Measurements from ENCODE around the gene HDAC4.

The HDAC4 gene

DNA sequence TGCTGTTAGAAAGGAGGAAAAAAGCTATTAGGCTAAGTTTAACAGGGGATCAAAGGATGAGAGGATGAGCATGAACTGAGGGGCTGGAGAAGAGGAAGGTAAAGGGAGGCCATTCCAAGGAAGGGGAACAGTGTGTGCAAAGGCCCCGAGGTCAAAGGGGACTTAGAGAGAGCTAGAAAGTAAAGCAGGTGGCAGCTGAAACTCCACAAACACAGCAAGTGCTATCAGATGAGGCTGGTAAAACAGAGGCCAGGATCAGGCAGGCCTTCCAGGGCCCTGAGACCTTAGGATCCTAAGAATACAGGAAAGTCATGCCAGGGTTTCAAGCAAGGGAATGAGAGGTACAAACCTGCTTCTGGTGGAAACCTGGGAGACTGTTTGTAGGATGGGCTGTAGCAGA, 5.8 kb downstream of the HDAC4 start:
- H3K27me3 Mint-ChIP-seq, result no peaks in the 10 kb centered on the region
- no peaks in the 10 kb centered on the region for H3K36me3 Mint-ChIP-seq
- peaks cover 40% of the 10 kb centered on the region for H3K4me1 Mint-ChIP-seq (ENCODE audit: low read depth)
- H3K4me3 Mint-ChIP-seq, result no peak overlapping the region
- no peak overlapping the region for H3K27ac Mint-ChIP-seq
- H3K9me3 Mint-ChIP-seq (ENCODE audit: low read depth), result no peaks in the 10 kb centered on the region

- no peak overlapping the region for H3K4me3 Mint-ChIP-seq
- H3K27ac Mint-ChIP-seq, result no peak overlapping the region
- no peaks in the 10 kb centered on the region for H3K27me3 Mint-ChIP-seq
- peaks cover 36% of the 10 kb centered on the region for H3K4me1 Mint-ChIP-seq (ENCODE audit: low read depth)
- no peaks in the 10 kb centered on the region for H3K36me3 Mint-ChIP-seq
- H3K9me3 Mint-ChIP-seq (ENCODE audit: low read depth), result no peaks in the 10 kb centered on the region
These were observed 6.4 kb downstream of the HDAC4 start for GRCh38 chr2:239394346-239394945.

GRCh38 chr2:239393941-239394340, 6.9 kb downstream of the HDAC4 start:
- peaks cover 2% of the 10 kb centered on the region for H3K36me3 Mint-ChIP-seq
- H3K4me1 Mint-ChIP-seq (ENCODE audit: low read depth), result peaks cover 31% of the 10 kb centered on the region
- no peaks in the 10 kb centered on the region for H3K27me3 Mint-ChIP-seq
- no peak overlapping the region for H3K4me3 Mint-ChIP-seq
- no peaks in the 10 kb centered on the region for H3K9me3 Mint-ChIP-seq (ENCODE audit: low read depth)
- no peak overlapping the region for H3K27ac Mint-ChIP-seq

DNA sequence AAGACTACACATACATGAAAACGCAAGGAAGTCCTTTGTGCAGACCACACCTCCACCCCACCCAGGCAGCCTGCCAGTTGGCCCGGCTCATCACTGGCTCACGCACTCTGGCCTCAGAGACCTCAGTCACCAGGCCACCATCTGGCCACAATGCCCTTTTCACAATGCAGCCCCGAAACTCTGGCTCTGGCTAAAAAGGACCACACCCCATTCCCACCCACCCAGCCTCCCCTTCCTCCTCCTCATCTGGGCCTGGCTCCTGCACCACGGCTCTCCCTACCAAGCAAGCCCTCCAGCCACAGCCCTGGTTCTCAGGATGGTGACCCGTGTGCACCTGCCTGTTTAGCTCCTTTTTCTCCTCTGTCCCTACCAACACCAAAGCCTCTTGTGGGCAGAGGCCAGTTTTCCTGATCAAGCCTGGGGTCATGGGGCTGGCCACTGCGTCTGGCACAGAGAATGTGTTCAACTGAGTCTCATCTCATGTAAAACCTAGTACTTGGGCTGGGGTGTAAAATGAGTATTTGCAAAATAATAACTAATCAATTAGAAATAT, 7.4 kb downstream of the HDAC4 start:
- Mint-ChIP-seq H3K27me3 (no peaks in the 10 kb centered on the region), H3K4me3 (no peak overlapping the region), H3K36me3 (peaks cover 2% of the 10 kb centered on the region), H3K4me1 (ENCODE audit: low read depth) (peaks cover 27% of the 10 kb centered on the region), H3K27ac (no peak overlapping the region), H3K9me3 (ENCODE audit: low read depth) (no peaks in the 10 kb centered on the region)

GRCh38 chr2:239392688-239393387, 8.0 kb downstream of the HDAC4 start:
- no peak overlapping the region for H3K4me3 Mint-ChIP-seq
- no peak overlapping the region for H3K27ac Mint-ChIP-seq
- no peaks in the 10 kb centered on the region for H3K27me3 Mint-ChIP-seq
- H3K9me3 Mint-ChIP-seq (ENCODE audit: low read depth), result no peaks in the 10 kb centered on the region
- peaks cover 2% of the 10 kb centered on the region for H3K36me3 Mint-ChIP-seq
- peaks cover 22% of the 10 kb centered on the region for H3K4me1 Mint-ChIP-seq (ENCODE audit: low read depth)

DNA sequence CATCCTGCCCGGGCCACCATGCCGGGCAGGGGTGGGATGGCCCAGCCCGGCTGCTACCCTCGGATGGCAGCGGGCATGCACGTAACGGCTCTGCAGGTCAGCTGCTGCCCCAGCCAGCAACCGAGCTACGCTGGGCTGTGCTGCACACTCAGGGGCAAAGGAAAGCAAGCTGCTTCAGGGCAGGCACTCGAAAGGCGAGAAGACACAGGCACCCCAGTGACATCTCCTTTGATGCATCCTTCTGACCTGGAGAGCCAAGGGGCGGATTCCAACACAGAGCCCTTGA, 8.8 kb downstream of the HDAC4 start:
- H3K36me3 Mint-ChIP-seq, result peaks cover 2% of the 10 kb centered on the region
- peaks cover 15% of the 10 kb centered on the region for H3K4me1 Mint-ChIP-seq (ENCODE audit: low read depth)
- H3K9me3 Mint-ChIP-seq (ENCODE audit: low read depth), result no peaks in the 10 kb centered on the region
- no peaks in the 10 kb centered on the region for H3K27me3 Mint-ChIP-seq
- H3K27ac Mint-ChIP-seq, result no peak overlapping the region
- no peak overlapping the region for H3K4me3 Mint-ChIP-seq

- Mint-ChIP-seq H3K4me3 (no peak overlapping the region), H3K4me1 (ENCODE audit: low read depth) (peaks cover 11% of the 10 kb centered on the region)
These were observed 9.3 kb downstream of the HDAC4 start for GRCh38 chr2:239391286-239392071.

GRCh38 chr2:239390546-239391285, 10.1 kb downstream of the HDAC4 start:
- Mint-ChIP-seq H3K4me3 (no peak overlapping the region), H3K27ac (no peak overlapping the region), H3K9me3 (ENCODE audit: low read depth) (no peaks in the 10 kb centered on the region), H3K4me1 (ENCODE audit: low read depth) (peaks cover 11% of the 10 kb centered on the region), H3K27me3 (no peaks in the 10 kb centered on the region), H3K36me3 (peaks cover 4% of the 10 kb centered on the region)

More at GRCh38 chr2:239391286-239392071, 9.3 kb downstream of the HDAC4 start:
- no peaks in the 10 kb centered on the region for H3K27me3 Mint-ChIP-seq
- H3K27ac Mint-ChIP-seq, result no peak overlapping the region
- H3K9me3 Mint-ChIP-seq (ENCODE audit: low read depth), result no peaks in the 10 kb centered on the region
- H3K36me3 Mint-ChIP-seq, result peaks cover 2% of the 10 kb centered on the region

GRCh38 chr2:239389414-239390329, 11.1 kb downstream of the HDAC4 start:
- no peak overlapping the region for H3K27ac Mint-ChIP-seq
- H3K36me3 Mint-ChIP-seq, result peaks cover 4% of the 10 kb centered on the region
- no peak overlapping the region for H3K4me3 Mint-ChIP-seq
- H3K4me1 Mint-ChIP-seq (ENCODE audit: low read depth), result peaks cover 8% of the 10 kb centered on the region
- no peaks in the 10 kb centered on the region for H3K9me3 Mint-ChIP-seq (ENCODE audit: low read depth)
- H3K27me3 Mint-ChIP-seq, result no peaks in the 10 kb centered on the region

DNA sequence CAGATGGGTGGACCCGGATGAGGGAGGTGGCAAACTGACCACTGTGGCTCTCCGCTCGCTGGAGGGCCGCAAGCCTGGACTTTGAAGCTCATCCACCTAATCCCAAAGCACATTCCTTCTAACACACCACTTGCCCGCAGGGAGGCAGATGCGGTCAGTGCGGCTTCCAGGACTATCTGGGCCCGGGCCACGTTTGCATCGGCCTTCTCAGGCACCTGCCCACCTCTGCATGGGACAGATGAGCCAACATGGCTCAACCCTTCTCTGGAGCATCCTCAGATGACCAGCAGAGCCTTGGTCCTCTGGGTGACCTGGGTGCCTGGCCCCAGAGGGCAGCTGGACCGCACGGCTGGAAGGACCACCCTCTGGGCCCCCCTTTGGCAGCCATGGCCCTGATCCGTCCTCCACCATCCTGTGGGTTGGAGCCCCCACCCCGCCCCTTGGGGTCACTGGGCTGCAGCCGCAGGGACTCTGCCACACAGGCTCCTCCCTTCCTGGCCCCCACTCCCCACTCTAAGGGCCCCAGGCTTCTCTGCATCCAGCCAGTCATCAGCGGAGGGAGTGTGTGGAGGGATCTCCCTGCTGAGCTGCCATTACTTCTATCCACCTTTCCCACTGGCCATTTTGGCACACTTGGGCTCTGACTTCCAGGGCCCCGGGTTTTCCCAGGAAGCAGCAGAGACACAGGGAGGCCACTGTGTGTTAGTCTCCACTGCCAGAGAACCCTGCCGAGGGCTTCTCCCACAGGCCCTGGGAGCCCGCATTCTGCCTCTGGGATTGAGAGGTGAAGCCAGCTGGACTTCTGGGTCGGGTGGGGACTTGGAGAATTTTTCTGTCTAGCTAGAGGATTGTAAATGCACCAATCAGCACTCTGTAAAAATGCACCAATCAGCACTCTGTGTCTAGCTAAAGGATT, 12.3 kb downstream of the HDAC4 start:
- Mint-ChIP-seq H3K36me3 (peaks cover 4% of the 10 kb centered on the region), H3K4me3 (no peak overlapping the region), H3K4me1 (ENCODE audit: low read depth) (peaks cover 5% of the 10 kb centered on the region), H3K27ac (no peak overlapping the region), H3K9me3 (ENCODE audit: low read depth) (no peaks in the 10 kb centered on the region), H3K27me3 (no peaks in the 10 kb centered on the region)

DNA sequence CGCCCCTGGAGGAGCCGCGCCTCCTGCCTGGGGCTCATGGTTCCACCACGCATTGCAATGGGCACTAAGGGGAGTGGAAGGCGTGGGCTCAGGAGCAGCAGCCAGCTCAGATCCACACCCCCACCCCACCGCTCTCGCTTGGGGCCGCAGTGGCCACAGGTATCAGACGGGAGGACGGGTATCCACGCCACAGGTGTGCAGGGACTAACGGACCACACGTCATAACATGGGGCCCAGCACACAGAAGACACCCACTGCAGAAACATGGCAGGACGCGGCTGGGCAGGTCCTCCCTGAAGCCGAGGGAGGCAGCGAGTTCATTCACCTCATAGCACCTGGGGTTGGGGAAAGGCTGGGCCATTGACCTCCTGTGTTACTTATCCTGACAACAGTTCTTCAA, 13.0 kb downstream of the HDAC4 start:
- peaks cover 4% of the 10 kb centered on the region for H3K36me3 Mint-ChIP-seq

GRCh38 chr2:239386872-239387445, 13.9 kb downstream of the HDAC4 start:
- peaks cover 4% of the 10 kb centered on the region for H3K36me3 Mint-ChIP-seq
- H3K9me3 Mint-ChIP-seq (ENCODE audit: low read depth), result no peaks in the 10 kb centered on the region
- H3K4me3 Mint-ChIP-seq, result no peak overlapping the region
- H3K4me1 Mint-ChIP-seq (ENCODE audit: low read depth), result peaks cover 8% of the 10 kb centered on the region
- H3K27me3 Mint-ChIP-seq, result no peaks in the 10 kb centered on the region
- H3K27ac Mint-ChIP-seq, result no peak overlapping the region

More for the DNA sequence above, 13.0 kb downstream of the HDAC4 start:
- Mint-ChIP-seq H3K27ac (no peak overlapping the region), H3K4me3 (no peak overlapping the region), H3K9me3 (ENCODE audit: low read depth) (no peaks in the 10 kb centered on the region), H3K4me1 (ENCODE audit: low read depth) (peaks cover 4% of the 10 kb centered on the region), H3K27me3 (no peaks in the 10 kb centered on the region)
